Mesodermal cell (in vitro differentiated cells): Measurements from ENCODE around the gene IGFBP2.

Experiments used
- H3K27ac ChIP-seq: 2 replicates; pipeline ENCODE4 v1.7.0; 2013; ENCODE audit warnings: mild to moderate bottlenecking, low read depth, low read length, moderate library complexity; ENCODE audit not compliant: severe bottlenecking
- H3K36me3 ChIP-seq: 2 replicates; pipeline ENCODE4 v1.7.1; 2013; ENCODE audit warnings: mild to moderate bottlenecking, low read length, moderate library complexity; ENCODE audit not compliant: control insufficient read depth, insufficient read depth
- H3K4me1 ChIP-seq: one replicate; pipeline ENCODE4 v1.7.1; 2013; ENCODE audit warnings: mild to moderate bottlenecking, low read length; ENCODE audit not compliant: insufficient read depth, control insufficient read depth, poor library complexity, severe bottlenecking
- H3K4me3 ChIP-seq: 2 replicates; pipeline ENCODE4 v1.7.0; 2013; ENCODE audit warnings: low read length, control low read depth, mild to moderate bottlenecking; ENCODE audit not compliant: insufficient read depth, poor library complexity, severe bottlenecking; ENCODE audit errors: extremely low read depth
- H3K9me3 ChIP-seq: 2 replicates; pipeline ENCODE4 v1.7.1; 2013; ENCODE audit warnings: mild to moderate bottlenecking, low read length, moderate library complexity; ENCODE audit not compliant: control insufficient read depth
- WGBS, 2 experiments: methylation state at CpG; one replicate each; pipeline ENCODE4 v1.1.5; 2013; ENCODE audit warnings: missing lambda C conversion rate in 2 of 2; ENCODE audit not compliant: insufficient coverage in 2 of 2; 5-methylcytosine and 5-hydroxymethylcytosine counted together

Gene IGFBP2

GRCh38 chr2:216616083-216616678 lies 17.0 kb upstream of the IGFBP2 start:
- H3K9me3 ChIP-seq: no peaks in the 10 kb centered on the region
- no peaks in the 10 kb centered on the region for H3K36me3 ChIP-seq
- 89 to 90% methylated on average over 2 to 3 of the region's 3 CpGs for WGBS, 2 experiments
- H3K4me3 ChIP-seq: no peak overlapping the region
- H3K27ac ChIP-seq: no peak overlapping the region
- H3K4me1 ChIP-seq: peaks cover 13% of the 10 kb centered on the region

GRCh38 chr2:216617159-216617815 lies 15.9 kb upstream of the IGFBP2 start:
- 90 to 93% methylated on average over 7 to 9 of the region's 13 CpGs for WGBS, 2 experiments
- Histone ChIP-seq H3K27ac (no peak overlapping the region), H3K4me1 (peaks cover 13% of the 10 kb centered on the region), H3K36me3 (no peaks in the 10 kb centered on the region), H3K4me3 (no peak overlapping the region), H3K9me3 (no peaks in the 10 kb centered on the region)

- no peaks in the 10 kb centered on the region for H3K9me3 ChIP-seq
- H3K4me3 ChIP-seq: no peak overlapping the region
- peak overlapping the region; percentile 74 for H3K27ac ChIP-seq
- WGBS, 2 experiments: 83 to 100% methylated on average over 2 to 4 of the region's 7 CpGs
- H3K36me3 ChIP-seq: no peaks in the 10 kb centered on the region
- H3K4me1 ChIP-seq: peaks cover 13% of the 10 kb centered on the region
These were observed 14.4 kb upstream of the IGFBP2 start for GRCh38 chr2:216618785-216619184.

GRCh38 chr2:216619411-216620393 lies 13.5 kb upstream of the IGFBP2 start:
- H3K4me3 ChIP-seq: no peak overlapping the region
- H3K4me1 ChIP-seq: peaks cover 13% of the 10 kb centered on the region
- H3K9me3 ChIP-seq: no peaks in the 10 kb centered on the region
- H3K36me3 ChIP-seq: no peaks in the 10 kb centered on the region
- 58 to 76% methylated on average over 8 to 9 of the region's 12 CpGs for WGBS, 2 experiments
- peak overlapping the region; percentile 74 for H3K27ac ChIP-seq

- no peak overlapping the region for H3K27ac ChIP-seq
- WGBS, 2 experiments: 84 to 85% methylated on average over 11 to 12 of the region's 12 CpGs
These were observed 12.4 kb upstream of the IGFBP2 start for GRCh38 chr2:216620786-216621185.

GRCh38 chr2:216621292-216621691 lies 11.9 kb upstream of the IGFBP2 start:
- WGBS, 2 experiments: 93 to 100% methylated on average over 2 to 3 of the region's 4 CpGs
- Histone ChIP-seq H3K4me3 (no peak overlapping the region), H3K9me3 (no peaks in the 10 kb centered on the region), H3K27ac (no peak overlapping the region), H3K4me1 (peaks cover 13% of the 10 kb centered on the region), H3K36me3 (no peaks in the 10 kb centered on the region)

More at GRCh38 chr2:216620786-216621185, 12.4 kb upstream of the IGFBP2 start:
- Histone ChIP-seq H3K4me3 (no peak overlapping the region), H3K4me1 (peaks cover 13% of the 10 kb centered on the region), H3K36me3 (no peaks in the 10 kb centered on the region), H3K9me3 (no peaks in the 10 kb centered on the region)

GRCh38 chr2:216622526-216622925 lies 10.7 kb upstream of the IGFBP2 start:
- peaks cover 13% of the 10 kb centered on the region for H3K4me1 ChIP-seq
- no peaks in the 10 kb centered on the region for H3K9me3 ChIP-seq
- H3K36me3 ChIP-seq: no peaks in the 10 kb centered on the region
- 86 to 100% methylated on average over 1 to 3 of the region's 4 CpGs for WGBS, 2 experiments
- no peak overlapping the region for H3K4me3 ChIP-seq
- H3K27ac ChIP-seq: no peak overlapping the region

- WGBS, 2 experiments: no CpG with 5 or more reads among the region's 2 CpGs
- no peaks in the 10 kb centered on the region for H3K36me3 ChIP-seq
- H3K4me3 ChIP-seq: no peak overlapping the region
- H3K27ac ChIP-seq: no peak overlapping the region
- no peaks in the 10 kb centered on the region for H3K9me3 ChIP-seq
- H3K4me1 ChIP-seq: peaks cover 9% of the 10 kb centered on the region
These were observed 9.0 kb upstream of the IGFBP2 start for GRCh38 chr2:216624251-216624650.

GRCh38 chr2:216626168-216626874 lies 6.9 kb upstream of the IGFBP2 start:
- no peaks in the 10 kb centered on the region for H3K9me3 ChIP-seq
- H3K4me1 ChIP-seq: no peaks in the 10 kb centered on the region
- WGBS, 2 experiments: 90 to 93% methylated on average over 6 to 7 of the region's 7 CpGs
- H3K27ac ChIP-seq: no peak overlapping the region
- no peak overlapping the region for H3K4me3 ChIP-seq
- no peaks in the 10 kb centered on the region for H3K36me3 ChIP-seq

- H3K27ac ChIP-seq: no peak overlapping the region
- H3K9me3 ChIP-seq: no peaks in the 10 kb centered on the region
- no peaks in the 10 kb centered on the region for H3K36me3 ChIP-seq
- no peaks in the 10 kb centered on the region for H3K4me1 ChIP-seq
- 85 to 92% methylated on average over 2 of the region's 2 CpGs for WGBS, 2 experiments
- H3K4me3 ChIP-seq: no peak overlapping the region
These were observed 6.4 kb upstream of the IGFBP2 start for GRCh38 chr2:216626875-216627245.
